DOHH2 (cell line): ENCODE data around the gene SMIM45.

Experiments
- H3F3A ChIP-seq: fragments of 200-600 bp; sonication (generic), shearing (Covaris generic); 2 replicates; pipeline ENCODE4 v1.6.0; 2016; ENCODE audit warnings: antibody characterized with exemption, mild to moderate bottlenecking; ENCODE audit not compliant: control insufficient read depth, insufficient read depth
- H3K27ac ChIP-seq: fragments of 200-600 bp; sonication (generic); 2 replicates; pipeline ENCODE4 v1.5.1; 2014; ENCODE audit warnings: low read depth, mild to moderate bottlenecking, low read length, moderate library complexity
- H3K27me3 ChIP-seq: fragments of 200-600 bp; sonication (generic); 2 replicates; pipeline ENCODE4 v1.6.1; 2014; ENCODE audit warnings: mild to moderate bottlenecking, low read length, mixed read lengths; ENCODE audit not compliant: control insufficient read depth
- H3K36me3 ChIP-seq: fragments of 200-600 bp; sonication (generic); 2 replicates; pipeline ENCODE4 v1.6.1; 2014; ENCODE audit warnings: mild to moderate bottlenecking, low read length, moderate library complexity, mixed read lengths; ENCODE audit not compliant: control insufficient read depth
- H3K4me1 ChIP-seq: fragments of 200-600 bp; sonication (generic); 2 replicates; pipeline ENCODE4 v1.6.1; 2014; ENCODE audit warnings: mild to moderate bottlenecking, low read length, mixed read lengths; ENCODE audit not compliant: control insufficient read depth
- H3K4me2 ChIP-seq: fragments of 200-600 bp; sonication (generic); 2 replicates; pipeline ENCODE4 v1.6.0; 2014; ENCODE audit warnings: mild to moderate bottlenecking, low read length, moderate library complexity
- H3K4me3 ChIP-seq: fragments of 200-600 bp; sonication (generic); 2 replicates; pipeline ENCODE4 v1.5.1; 2014; ENCODE audit warnings: mild to moderate bottlenecking, low read length, mixed read lengths
- H3K79me2 ChIP-seq: fragments of 200-600 bp; sonication (generic); 2 replicates; pipeline ENCODE4 v1.6.1; 2014; ENCODE audit warnings: mild to moderate bottlenecking, low read length, mixed read lengths; ENCODE audit not compliant: control insufficient read depth
- H3K9me2 ChIP-seq: fragments of 200-600 bp; sonication (generic); replicated peaks from 2 replicates; pipeline ENCODE4 v1.6.1; 2014; ENCODE audit warnings: mild to moderate bottlenecking, low read length, mixed read lengths; ENCODE audit not compliant: control insufficient read depth
- H3K9me3 ChIP-seq: fragments of 200-600 bp; sonication (generic); 2 replicates; pipeline ENCODE4 v1.6.1; 2014; ENCODE audit warnings: antibody characterized with exemption, low read length, mixed read lengths; ENCODE audit not compliant: control insufficient read depth, insufficient read depth
- H4K20me1 ChIP-seq: fragments of 200-600 bp; sonication (generic); 2 replicates; pipeline ENCODE4 v1.6.0; 2014; ENCODE audit warnings: low read depth, mild to moderate bottlenecking, antibody characterized with exemption, low read length, moderate library complexity; ENCODE audit not compliant: control insufficient read depth, insufficient read depth
- EZH2phosphoT487 ChIP-seq: fragments of 200-600 bp; sonication (generic); IDR thresholded peaks from 2 replicates; pipeline ENCODE4 v1.6.1; 2017; ENCODE audit warnings: borderline replicate concordance, mild to moderate bottlenecking, antibody characterized with exemption, low read length, moderate library complexity, mixed read lengths
- TF ChIP-seq, protein P1 (sequence below): fragments of 200-600 bp; sonication (generic); IDR thresholded peaks from one replicate; pipeline ENCODE4 v1.5.1; 2014; ENCODE audit warnings: antibody characterized with exemption, mild to moderate bottlenecking, low read depth, low read length; ENCODE audit not compliant: poor library complexity, severe bottlenecking

The SMIM45 gene

DNA sequence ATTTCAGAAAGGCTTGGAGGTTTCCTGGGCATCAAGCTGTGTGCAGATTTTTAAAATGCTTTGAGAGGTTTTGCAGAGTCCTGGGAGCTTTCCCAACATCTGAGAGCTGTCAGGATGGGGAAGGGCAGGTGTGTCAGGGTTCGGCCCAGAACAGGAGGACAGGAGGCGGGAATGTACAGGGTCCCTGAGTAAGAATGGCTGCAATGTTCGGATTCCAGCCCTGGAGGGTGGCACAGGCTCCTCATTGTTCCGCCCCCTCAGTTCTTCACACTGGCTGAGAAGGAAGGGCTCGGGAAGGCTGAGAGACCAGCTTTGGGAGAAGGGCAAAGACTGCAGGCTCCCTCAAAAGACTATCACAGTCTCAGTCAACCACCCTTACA, 12.2 kb downstream of the SMIM45 start:
- Histone ChIP-seq H3K36me3 (no peaks in the 10 kb centered on the region), H3K9me2 (no peaks in the 10 kb centered on the region), H3K9me3 (no peaks in the 10 kb centered on the region), H3K27me3 (no peaks in the 10 kb centered on the region), H3K4me2 (no peak overlapping the region), H3K27ac (no peak overlapping the region), H3K4me3 (no peak overlapping the region), H4K20me1 (no peaks in the 10 kb centered on the region), H3F3A (peaks cover 2% of the 10 kb centered on the region; the same call in 1 of the 2 replicates), H3K4me1 (peaks cover 13% of the 10 kb centered on the region), H3K79me2 (no peaks in the 10 kb centered on the region)
- no peak for TF ChIP-seq EZH2phosphoT487
- TF ChIP-seq, protein P1, sequence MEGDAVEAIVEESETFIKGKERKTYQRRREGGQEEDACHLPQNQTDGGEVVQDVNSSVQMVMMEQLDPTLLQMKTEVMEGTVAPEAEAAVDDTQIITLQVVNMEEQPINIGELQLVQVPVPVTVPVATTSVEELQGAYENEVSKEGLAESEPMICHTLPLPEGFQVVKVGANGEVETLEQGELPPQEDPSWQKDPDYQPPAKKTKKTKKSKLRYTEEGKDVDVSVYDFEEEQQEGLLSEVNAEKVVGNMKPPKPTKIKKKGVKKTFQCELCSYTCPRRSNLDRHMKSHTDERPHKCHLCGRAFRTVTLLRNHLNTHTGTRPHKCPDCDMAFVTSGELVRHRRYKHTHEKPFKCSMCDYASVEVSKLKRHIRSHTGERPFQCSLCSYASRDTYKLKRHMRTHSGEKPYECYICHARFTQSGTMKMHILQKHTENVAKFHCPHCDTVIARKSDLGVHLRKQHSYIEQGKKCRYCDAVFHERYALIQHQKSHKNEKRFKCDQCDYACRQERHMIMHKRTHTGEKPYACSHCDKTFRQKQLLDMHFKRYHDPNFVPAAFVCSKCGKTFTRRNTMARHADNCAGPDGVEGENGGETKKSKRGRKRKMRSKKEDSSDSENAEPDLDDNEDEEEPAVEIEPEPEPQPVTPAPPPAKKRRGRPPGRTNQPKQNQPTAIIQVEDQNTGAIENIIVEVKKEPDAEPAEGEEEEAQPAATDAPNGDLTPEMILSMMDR: no peak

DNA sequence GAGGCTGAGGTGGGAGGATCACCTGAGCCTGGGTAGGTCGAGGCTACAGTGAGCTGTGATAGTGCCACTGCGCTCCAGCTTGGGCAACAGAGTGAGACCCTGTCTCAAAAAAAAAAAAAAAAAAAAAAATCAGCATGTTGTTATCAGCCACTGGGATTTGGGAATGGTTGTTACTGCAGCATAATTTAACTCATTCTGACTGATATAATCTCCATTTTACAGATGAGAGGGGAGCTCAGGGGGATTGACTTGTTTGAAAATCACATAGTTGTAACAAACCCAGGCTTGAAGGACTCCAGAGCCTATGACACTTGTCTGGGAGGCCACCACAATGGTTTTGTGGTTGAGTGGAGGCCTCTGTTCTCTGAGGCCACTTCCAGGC, 14.3 kb downstream of the SMIM45 start:
- Histone ChIP-seq H3K36me3 (no peaks in the 10 kb centered on the region), H3K27ac (no peak overlapping the region), H3K4me1 (no peaks in the 10 kb centered on the region), H3K4me2 (no peak overlapping the region), H3K27me3 (no peaks in the 10 kb centered on the region), H3K4me3 (no peak overlapping the region), H3K9me3 (no peaks in the 10 kb centered on the region), H3F3A (no peaks in the 10 kb centered on the region), H4K20me1 (no peaks in the 10 kb centered on the region), H3K79me2 (no peaks in the 10 kb centered on the region), H3K9me2 (no peaks in the 10 kb centered on the region)
- no peak for TF ChIP-seq EZH2phosphoT487
- TF ChIP-seq, protein P1: no peak

DNA sequence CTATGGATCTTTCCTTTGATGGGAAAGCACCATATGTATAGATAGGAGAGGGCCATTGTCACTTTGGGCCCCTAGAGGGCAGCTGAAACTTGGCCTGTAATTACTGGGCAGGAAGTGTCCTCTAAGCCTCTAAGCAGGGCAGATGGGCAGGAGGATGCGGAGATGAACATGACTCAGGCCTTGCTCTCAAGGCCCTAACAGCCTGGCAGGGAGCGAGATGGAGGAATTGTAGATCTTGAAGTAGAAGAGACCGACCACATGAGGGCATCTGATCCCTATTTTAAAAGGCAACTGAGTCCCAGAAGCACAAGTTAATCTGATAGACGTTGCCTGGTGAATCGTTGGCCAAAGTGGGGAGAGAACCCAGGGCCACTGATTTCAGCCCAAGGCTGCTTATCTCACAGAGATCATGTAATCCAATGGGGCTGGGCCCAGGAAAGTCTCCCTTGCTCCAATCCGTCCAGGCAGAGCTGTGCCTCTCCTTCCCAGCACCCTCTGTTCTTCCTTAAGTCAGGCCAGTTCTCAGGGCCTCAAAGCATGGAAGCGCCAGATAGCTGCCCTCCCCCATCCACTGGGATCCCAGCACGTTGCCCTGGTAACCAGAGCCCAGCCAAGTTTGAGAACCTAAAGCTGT, 14.8 kb downstream of the SMIM45 start:
- TF ChIP-seq EZH2phosphoT487: no peak
- TF ChIP-seq, protein P1: peak; percentile 59
- H3K36me3 ChIP-seq: no peaks in the 10 kb centered on the region
- H3K27me3 ChIP-seq: peaks cover 1% of the 10 kb centered on the region; the same call in 1 of the 2 replicates
- H3F3A ChIP-seq: no peaks in the 10 kb centered on the region
- H3K9me3 ChIP-seq: no peaks in the 10 kb centered on the region
- no peaks in the 10 kb centered on the region for H3K9me2 ChIP-seq
- no peak overlapping the region for H3K27ac ChIP-seq
- H3K4me2 ChIP-seq: no peak overlapping the region
- no peaks in the 10 kb centered on the region for H3K4me1 ChIP-seq
- no peaks in the 10 kb centered on the region for H4K20me1 ChIP-seq
- H3K79me2 ChIP-seq: no peaks in the 10 kb centered on the region
- no peak overlapping the region for H3K4me3 ChIP-seq
